Activated CD4-positive, alpha-beta T cell treated with anti-CD3 and anti-CD28 coated beads, Interleukin-2, Interleukin-4, amounts not matched to agents 100 ng/mL and 50 ng/mL, durations not matched to agents 16 hours and 8 hours (primary cell): ENCODE data around the gene PI4KA.

Experiments
- DNase-seq: peaks from one replicate; pipeline ENCODE4 v3.0.0-alpha.2; 2020; ENCODE audit warnings: low spot score

The PI4KA gene

DNA sequence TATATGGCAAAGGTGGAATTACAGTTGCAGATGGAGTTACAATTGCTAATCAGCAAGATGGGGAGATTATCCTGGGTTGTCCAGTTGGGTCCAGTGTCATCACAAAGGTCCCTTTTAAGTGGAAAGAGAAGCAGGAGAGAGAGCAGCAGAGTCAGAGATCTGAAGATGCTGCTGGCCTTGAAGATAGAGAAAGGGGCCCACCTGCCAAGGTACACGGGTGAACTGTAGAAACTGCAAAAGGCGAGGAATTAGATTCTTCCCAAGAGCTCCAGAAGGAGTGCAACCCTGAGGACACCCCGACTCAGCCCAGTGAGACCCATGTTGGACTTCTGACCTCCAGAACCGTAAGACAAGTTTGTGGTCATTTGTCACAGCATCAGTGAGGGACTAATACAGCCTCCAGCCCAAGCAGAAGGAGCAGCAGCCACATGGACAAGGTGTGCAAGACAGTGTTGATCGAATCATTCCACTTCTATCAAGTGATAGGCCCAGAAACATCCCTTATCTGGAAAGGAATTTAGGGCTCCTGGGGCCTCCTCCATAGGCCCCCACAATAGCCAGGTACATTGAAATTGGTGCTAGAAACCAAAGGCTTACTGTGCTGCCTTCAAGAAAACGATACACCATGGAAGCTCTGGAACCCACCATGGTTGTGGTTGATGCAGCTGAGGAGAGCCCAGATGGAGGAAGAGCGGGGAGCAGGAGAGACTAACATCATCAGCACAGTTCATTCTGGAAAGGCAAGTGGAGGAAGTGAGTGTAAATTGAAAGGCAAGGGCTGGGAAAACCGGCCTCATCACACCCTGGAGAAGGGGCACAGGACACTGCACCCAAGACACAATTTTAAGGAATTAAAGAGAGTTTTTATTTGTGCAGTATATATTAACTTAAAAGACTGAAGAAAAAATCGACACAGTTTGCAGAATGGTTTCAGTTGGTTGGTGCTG lies 23.5 kb upstream of the PI4KA start:
- no peak for DNase-seq

DNA sequence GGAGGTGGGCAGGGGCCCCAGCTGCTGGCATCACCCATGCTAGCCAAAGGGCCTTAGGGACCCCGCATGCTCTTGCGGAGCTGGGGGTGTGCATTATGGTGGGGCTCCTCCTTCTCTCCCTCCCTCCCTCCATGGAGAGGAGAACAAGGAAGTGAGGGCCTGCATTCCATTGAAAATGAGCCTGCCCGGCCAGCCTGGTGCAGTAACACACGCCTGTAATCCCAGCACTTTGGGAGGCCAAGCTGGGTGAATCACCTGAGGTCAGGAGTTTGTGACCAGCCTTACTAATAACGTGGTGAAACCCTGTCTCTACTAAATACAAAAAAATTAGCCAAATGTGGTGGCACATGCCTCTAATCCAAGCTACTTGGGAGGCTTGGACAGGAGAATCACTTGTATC lies 22.6 kb upstream of the PI4KA start:
- DNase-seq = no peak

DNA sequence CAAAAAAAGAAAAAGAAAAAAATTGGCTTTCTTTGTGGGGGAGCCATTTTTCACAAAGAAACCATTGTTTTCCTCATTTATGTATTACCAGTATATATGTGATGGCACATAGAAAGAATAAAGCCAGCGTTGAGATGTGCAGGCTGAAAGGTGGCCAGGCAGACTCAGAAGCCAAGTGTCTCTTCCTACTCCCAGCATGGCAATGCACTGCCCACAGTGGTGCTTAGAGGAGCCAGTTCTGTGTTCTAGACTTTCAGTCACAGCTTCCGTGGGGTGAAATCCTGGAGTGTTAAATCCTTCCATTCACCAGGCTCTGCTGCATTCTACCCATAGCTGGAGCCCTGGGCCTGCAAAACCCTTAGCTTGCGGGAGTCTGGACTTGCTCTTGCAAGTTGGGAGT lies 19.1 kb upstream of the PI4KA start:
- no peak for DNase-seq

GRCh38 chr22:20875296-20875695 lies 16.7 kb upstream of the PI4KA start:
- no peak for DNase-seq

DNA sequence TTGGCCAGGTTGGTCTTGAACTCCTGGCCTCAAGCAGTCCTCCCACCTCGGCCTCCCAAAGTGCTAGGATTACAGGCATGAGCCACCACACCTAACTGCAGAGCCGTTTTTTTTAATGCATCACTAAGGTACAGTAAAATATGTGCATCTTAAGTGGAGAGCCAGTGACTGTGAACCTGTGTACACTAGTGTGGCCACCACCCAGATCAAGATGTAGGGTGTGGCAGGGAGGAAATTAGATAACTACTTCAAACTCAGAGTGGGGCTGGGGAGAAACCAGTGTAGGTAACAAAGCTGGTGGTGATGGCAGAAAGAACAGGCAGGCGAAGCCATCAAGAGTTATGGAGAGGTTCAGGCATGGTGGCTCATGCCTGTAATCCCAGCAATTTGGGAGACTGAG lies 14.6 kb upstream of the PI4KA start:
- no peak for DNase-seq

DNA sequence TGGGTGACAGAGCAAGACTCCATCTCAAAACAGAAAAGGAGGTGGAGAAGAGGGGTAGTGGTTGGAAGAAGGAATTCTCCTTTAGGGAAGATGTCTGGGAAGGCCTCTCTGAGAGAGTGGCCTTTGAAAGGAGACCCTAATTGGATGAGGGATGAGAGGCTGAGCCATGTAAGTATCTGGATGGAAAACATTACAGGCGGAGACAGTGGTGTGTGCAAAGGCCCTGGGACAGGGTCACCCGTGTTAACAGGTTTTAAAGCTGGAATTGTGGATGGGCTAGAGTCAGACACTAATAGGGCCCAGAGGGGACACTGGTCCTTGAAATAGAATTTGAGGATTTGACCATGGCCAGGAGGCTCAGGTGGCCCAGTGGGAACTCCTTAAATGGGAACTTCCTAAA lies 10.6 kb upstream of the PI4KA start:
- DNase-seq = no peak

DNA sequence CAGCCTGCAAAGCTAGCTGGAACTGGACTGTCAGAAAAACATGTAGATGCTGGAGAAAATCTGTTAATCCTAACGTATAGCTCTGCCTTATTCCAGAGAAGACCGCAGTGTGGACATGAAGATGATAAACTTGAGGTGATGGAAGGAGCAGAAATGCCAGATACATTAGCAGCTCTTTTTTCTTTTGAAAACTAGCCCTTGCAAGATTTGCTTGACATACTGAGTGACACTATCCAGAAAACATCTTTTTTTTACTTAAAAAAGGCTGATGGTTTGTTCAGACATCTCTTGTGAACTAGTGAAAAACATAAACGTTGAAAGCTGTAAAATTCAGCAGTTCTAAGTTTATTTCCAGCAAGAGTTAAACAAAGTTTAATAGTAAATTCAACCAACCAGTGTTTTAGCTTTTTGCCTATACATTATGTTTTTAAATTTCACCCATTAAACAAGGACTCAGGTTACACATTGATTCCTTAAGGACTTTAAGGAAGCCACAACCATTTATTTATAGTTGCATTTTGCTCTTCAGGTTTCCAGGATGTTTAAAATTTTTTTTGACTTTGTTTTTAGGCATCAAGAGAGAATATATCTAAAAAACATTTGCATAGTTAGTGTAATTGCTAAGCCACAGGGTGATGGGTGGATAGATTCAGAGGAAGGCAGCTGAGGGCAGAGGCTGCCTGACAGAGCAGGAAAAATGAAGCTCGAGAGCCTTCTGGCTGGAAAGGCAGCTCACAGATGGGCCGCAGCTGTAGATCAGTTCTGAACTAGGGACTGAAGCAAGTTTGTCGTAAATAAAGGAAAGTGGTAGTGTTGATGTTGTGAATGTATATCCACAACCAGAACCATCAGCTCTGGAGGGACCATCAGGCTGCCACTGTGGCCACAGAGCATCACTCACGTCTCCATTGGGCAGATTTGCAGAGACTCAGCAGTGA lies 9.7 kb upstream of the PI4KA start:
- DNase-seq = no peak

DNA sequence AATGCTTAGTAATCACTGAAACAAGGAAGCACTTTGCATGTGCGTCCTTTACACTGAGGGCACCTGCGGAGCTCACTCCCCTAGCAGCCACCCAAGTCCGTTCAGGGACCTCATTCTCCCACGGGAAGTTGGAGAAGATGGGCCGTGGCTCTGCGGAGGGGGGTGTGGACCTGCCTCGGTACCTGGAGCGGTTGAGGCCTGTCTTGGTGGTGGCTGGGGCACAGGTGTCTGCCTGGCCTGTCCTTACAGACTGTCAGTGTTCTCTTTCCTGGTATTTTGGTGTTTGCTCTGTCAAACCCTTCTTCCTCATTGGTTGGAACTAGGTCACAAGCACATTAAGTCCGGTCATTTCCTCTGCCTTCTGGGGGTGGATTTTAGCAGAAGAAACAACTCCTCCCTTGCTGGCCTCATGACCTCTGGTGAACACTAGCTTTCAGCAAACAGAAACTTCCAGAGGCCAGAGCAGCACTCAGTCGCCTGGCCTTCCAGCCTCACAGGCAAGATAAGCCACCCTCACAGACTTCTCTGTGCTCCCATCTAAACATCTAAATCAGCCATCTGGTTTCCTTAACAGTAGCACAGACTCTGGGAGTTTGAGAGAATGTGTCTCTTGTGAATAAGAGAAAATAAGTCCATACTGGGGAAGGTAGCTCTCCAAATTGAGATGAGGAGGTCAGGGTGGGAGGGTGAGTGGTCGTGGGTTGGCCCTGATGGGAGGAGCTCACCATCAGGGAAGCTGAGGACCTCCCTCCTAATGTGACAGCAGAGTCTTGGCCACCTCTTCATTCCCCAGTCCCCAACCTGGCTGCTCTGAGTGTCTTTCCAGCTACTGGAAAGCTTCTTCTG lies 8.8 kb upstream of the PI4KA start:
- DNase-seq = no peak

GRCh38 chr22:20866736-20867135 lies 8.1 kb upstream of the PI4KA start:
- no peak for DNase-seq

GRCh38 chr22:20865875-20866445 lies 7.3 kb upstream of the PI4KA start:
- DNase-seq = no peak

GRCh38 chr22:20865331-20865730 lies 6.7 kb upstream of the PI4KA start:
- DNase-seq = no peak

- DNase-seq = no peak
Observed at GRCh38 chr22:20864186-20864908, 5.7 kb upstream of the PI4KA start.

GRCh38 chr22:20863366-20863765 lies 4.8 kb upstream of the PI4KA start:
- DNase-seq = no peak

DNA sequence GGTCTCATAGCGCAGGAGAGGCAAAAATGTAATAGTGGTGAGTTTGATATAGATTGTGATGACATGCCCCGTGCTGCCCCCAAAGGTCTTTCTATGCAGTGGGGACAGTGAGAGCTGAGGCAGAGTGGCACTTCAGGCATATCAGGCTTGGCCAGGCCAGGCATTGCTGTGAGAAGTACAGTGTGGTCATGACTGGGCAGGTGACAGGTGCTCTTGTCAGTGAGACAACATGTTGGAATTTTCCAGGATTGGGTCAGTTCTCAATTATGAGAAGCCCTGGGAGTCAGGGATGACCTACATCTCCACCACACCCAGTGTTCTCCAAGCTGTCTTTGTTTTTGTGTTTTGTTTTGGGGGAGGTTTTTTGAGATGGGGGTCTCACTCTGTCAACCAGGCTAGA lies 3.9 kb upstream of the PI4KA start:
- DNase-seq = no peak

DNA sequence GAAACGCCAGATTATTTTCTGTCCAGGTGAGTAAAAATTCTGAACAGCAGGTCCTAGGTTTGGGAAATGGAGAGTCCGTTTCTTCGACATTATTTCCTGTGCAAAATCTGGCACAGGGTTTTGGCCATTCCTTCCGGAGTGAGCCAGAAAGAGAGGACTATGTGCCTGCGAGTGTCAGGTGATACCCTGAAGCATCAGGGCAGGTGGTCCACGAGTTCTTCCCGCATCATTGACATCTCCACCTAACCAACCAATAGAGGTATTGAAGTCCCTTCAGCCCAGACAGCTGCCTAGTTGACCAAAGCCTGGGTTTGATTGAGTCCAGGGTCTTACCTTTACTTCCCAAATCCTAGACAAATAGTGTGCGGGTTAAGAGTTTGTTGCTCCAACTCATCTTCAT lies 1.0 kb upstream of the PI4KA start:
- no peak for DNase-seq

DNA sequence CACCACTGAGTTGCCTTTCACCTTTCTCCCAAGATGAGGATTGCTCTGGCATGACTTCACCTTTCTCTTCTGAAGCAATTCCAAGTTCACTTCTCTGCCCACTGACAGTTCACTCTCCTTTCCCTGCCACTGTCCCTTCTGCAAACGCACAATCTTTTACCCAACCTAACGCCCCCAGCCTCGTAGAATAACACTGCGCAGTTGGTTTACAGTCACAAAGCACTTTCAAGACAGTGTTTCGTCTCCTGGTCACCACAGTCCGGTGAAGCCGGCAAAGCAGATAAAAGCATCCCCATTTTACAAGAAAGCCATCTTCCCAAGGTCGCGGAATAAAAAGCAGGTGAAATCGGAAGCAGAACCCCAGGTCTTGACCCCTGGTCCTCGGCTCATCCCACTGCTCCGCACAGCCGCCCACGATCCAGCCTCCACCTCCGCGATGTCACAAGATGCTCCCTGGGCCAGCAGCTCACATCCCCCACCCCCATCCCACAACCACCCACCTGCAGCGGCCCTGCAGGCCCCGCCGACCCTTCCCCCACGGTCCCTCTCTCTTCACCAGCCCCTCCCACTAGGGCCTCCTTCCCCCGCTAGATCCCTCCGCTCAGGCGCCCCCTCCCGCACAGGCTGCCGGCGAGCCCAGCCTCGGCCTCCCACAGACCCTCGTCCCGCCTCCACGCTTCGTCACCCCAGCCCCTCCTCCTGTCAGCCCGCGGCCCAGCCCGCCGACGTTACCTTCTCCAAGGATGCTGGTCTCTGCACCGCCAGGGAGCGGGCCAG lies 585 bp downstream of the PI4KA start:
- DNase-seq = peak; percentile 87

GRCh38 chr22:20857247-20857643 lies 1.4 kb downstream of the PI4KA start:
- DNase-seq = no peak

GRCh38 chr22:20853236-20853660 lies 5.4 kb downstream of the PI4KA start:
- no peak for DNase-seq

- DNase-seq = no peak
Observed at GRCh38 chr22:20852503-20852902, 6.1 kb downstream of the PI4KA start.

- no peak for DNase-seq
Observed at GRCh38 chr22:20852076-20852475, 6.5 kb downstream of the PI4KA start.
